ENCODE data around the gene ACTL7B.

The ACTL7B gene

GRCh38 chr9:108885643-108886348 is 30.0 kb upstream of the ACTL7B start:
- no peak overlapping the region for H3K27ac ChIP-seq (ENCODE audit: low read depth, low read length)

GRCh38 chr9:108884701-108885100 is 28.9 kb upstream of the ACTL7B start:
- no peaks in the 10 kb centered on the region for H3K4me1 ChIP-seq (ENCODE audit: control insufficient read depth, insufficient read depth, low read length)
- no peaks in the 10 kb centered on the region for H3K27me3 ChIP-seq (ENCODE audit: control insufficient read depth, insufficient read depth, low read length)
- H3K9ac ChIP-seq (ENCODE audit: low read length), result no peak overlapping the region
- H3K9me3 ChIP-seq (ENCODE audit: control insufficient read depth, insufficient read depth, low read depth, low read length), result no peaks in the 10 kb centered on the region
- peaks cover 58% of the 10 kb centered on the region for H3K36me3 ChIP-seq (ENCODE audit: control insufficient read depth, insufficient read depth, low read length)
- H3K27ac ChIP-seq (ENCODE audit: low read depth, low read length), result no peak overlapping the region
- no peak overlapping the region for H3K4me3 ChIP-seq (ENCODE audit: low read depth, low read length)

More at GRCh38 chr9:108885643-108886348, 30.0 kb upstream of the ACTL7B start:
- H3K27me3 ChIP-seq (ENCODE audit: control insufficient read depth, insufficient read depth, low read length), result no peaks in the 10 kb centered on the region
- no peaks in the 10 kb centered on the region for H3K4me1 ChIP-seq (ENCODE audit: control insufficient read depth, insufficient read depth, low read length)
- peaks cover 53% of the 10 kb centered on the region for H3K36me3 ChIP-seq (ENCODE audit: control insufficient read depth, insufficient read depth, low read length)
- H3K4me3 ChIP-seq (ENCODE audit: low read depth, low read length), result no peak overlapping the region
- H3K9me3 ChIP-seq (ENCODE audit: control insufficient read depth, insufficient read depth, low read depth, low read length), result no peaks in the 10 kb centered on the region
- no peak overlapping the region for H3K9ac ChIP-seq (ENCODE audit: low read length)

- no peaks in the 10 kb centered on the region for H3K27me3 ChIP-seq (ENCODE audit: control insufficient read depth, insufficient read depth, low read length)
- H3K4me3 ChIP-seq (ENCODE audit: low read depth, low read length), result no peak overlapping the region
- H3K36me3 ChIP-seq (ENCODE audit: control insufficient read depth, insufficient read depth, low read length), result peaks cover 58% of the 10 kb centered on the region
- H3K4me1 ChIP-seq (ENCODE audit: control insufficient read depth, insufficient read depth, low read length), result no peaks in the 10 kb centered on the region
- no peak overlapping the region for H3K9ac ChIP-seq (ENCODE audit: low read length)
- H3K27ac ChIP-seq (ENCODE audit: low read depth, low read length), result no peak overlapping the region
- H3K9me3 ChIP-seq (ENCODE audit: control insufficient read depth, insufficient read depth, low read depth, low read length), result no peaks in the 10 kb centered on the region
Measured at GRCh38 chr9:108883085-108883484, 27.3 kb upstream of the ACTL7B start.

GRCh38 chr9:108882052-108882888 is 26.5 kb upstream of the ACTL7B start:
- Histone ChIP-seq H3K36me3 (ENCODE audit: control insufficient read depth, insufficient read depth, low read length) (peaks cover 59% of the 10 kb centered on the region), H3K27me3 (ENCODE audit: control insufficient read depth, insufficient read depth, low read length) (no peaks in the 10 kb centered on the region), H3K9me3 (ENCODE audit: control insufficient read depth, insufficient read depth, low read depth, low read length) (no peaks in the 10 kb centered on the region), H3K4me3 (ENCODE audit: low read depth, low read length) (no peak overlapping the region), H3K4me1 (ENCODE audit: control insufficient read depth, insufficient read depth, low read length) (no peaks in the 10 kb centered on the region), H3K9ac (ENCODE audit: low read length) (no peak overlapping the region), H3K27ac (ENCODE audit: low read depth, low read length) (no peak overlapping the region)

- peaks cover 59% of the 10 kb centered on the region for H3K36me3 ChIP-seq (ENCODE audit: control insufficient read depth, insufficient read depth, low read length)
- H3K27me3 ChIP-seq (ENCODE audit: control insufficient read depth, insufficient read depth, low read length), result no peaks in the 10 kb centered on the region
- no peak overlapping the region for H3K27ac ChIP-seq (ENCODE audit: low read depth, low read length)
- H3K4me3 ChIP-seq (ENCODE audit: low read depth, low read length), result no peak overlapping the region
- no peak overlapping the region for H3K9ac ChIP-seq (ENCODE audit: low read length)
- H3K9me3 ChIP-seq (ENCODE audit: control insufficient read depth, insufficient read depth, low read depth, low read length), result no peaks in the 10 kb centered on the region
- H3K4me1 ChIP-seq (ENCODE audit: control insufficient read depth, insufficient read depth, low read length), result no peaks in the 10 kb centered on the region
Measured at GRCh38 chr9:108880738-108881316, 25.0 kb upstream of the ACTL7B start.

- no peaks in the 10 kb centered on the region for H3K9me3 ChIP-seq (ENCODE audit: control insufficient read depth, insufficient read depth, low read depth, low read length)
- H3K36me3 ChIP-seq (ENCODE audit: control insufficient read depth, insufficient read depth, low read length), result peaks cover 84% of the 10 kb centered on the region
- no peak overlapping the region for H3K4me3 ChIP-seq (ENCODE audit: low read depth, low read length)
- H3K4me1 ChIP-seq (ENCODE audit: control insufficient read depth, insufficient read depth, low read length), result no peaks in the 10 kb centered on the region
- H3K27ac ChIP-seq (ENCODE audit: low read depth, low read length), result no peak overlapping the region
- no peak overlapping the region for H3K9ac ChIP-seq (ENCODE audit: low read length)
- H3K27me3 ChIP-seq (ENCODE audit: control insufficient read depth, insufficient read depth, low read length), result no peaks in the 10 kb centered on the region
Measured at GRCh38 chr9:108877524-108877923, 21.7 kb upstream of the ACTL7B start.

- no peak overlapping the region for H3K4me3 ChIP-seq (ENCODE audit: low read depth, low read length)
- H3K9me3 ChIP-seq (ENCODE audit: control insufficient read depth, insufficient read depth, low read depth, low read length), result no peaks in the 10 kb centered on the region
- no peak overlapping the region for H3K27ac ChIP-seq (ENCODE audit: low read depth, low read length)
- H3K4me1 ChIP-seq (ENCODE audit: control insufficient read depth, insufficient read depth, low read length), result no peaks in the 10 kb centered on the region
- no peaks in the 10 kb centered on the region for H3K27me3 ChIP-seq (ENCODE audit: control insufficient read depth, insufficient read depth, low read length)
- no peak overlapping the region for H3K9ac ChIP-seq (ENCODE audit: low read length)
- peaks cover 84% of the 10 kb centered on the region for H3K36me3 ChIP-seq (ENCODE audit: control insufficient read depth, insufficient read depth, low read length)
Measured at GRCh38 chr9:108876425-108876824, 20.6 kb upstream of the ACTL7B start.

- Histone ChIP-seq H3K4me1 (ENCODE audit: control insufficient read depth, insufficient read depth, low read length) (no peaks in the 10 kb centered on the region), H3K9me3 (ENCODE audit: control insufficient read depth, insufficient read depth, low read depth, low read length) (no peaks in the 10 kb centered on the region), H3K27me3 (ENCODE audit: control insufficient read depth, insufficient read depth, low read length) (no peaks in the 10 kb centered on the region), H3K36me3 (ENCODE audit: control insufficient read depth, insufficient read depth, low read length) (peaks cover 78% of the 10 kb centered on the region), H3K27ac (ENCODE audit: low read depth, low read length) (no peak overlapping the region), H3K4me3 (ENCODE audit: low read depth, low read length) (no peak overlapping the region), H3K9ac (ENCODE audit: low read length) (no peak overlapping the region)
Measured at GRCh38 chr9:108874058-108874788, 18.4 kb upstream of the ACTL7B start.

GRCh38 chr9:108869092-108869725 is 13.4 kb upstream of the ACTL7B start:
- H3K9ac ChIP-seq (ENCODE audit: low read length), result no peak overlapping the region
- peaks cover 46% of the 10 kb centered on the region for H3K36me3 ChIP-seq (ENCODE audit: control insufficient read depth, insufficient read depth, low read length)
- no peak overlapping the region for H3K4me3 ChIP-seq (ENCODE audit: low read depth, low read length)
- H3K9me3 ChIP-seq (ENCODE audit: control insufficient read depth, insufficient read depth, low read depth, low read length), result no peaks in the 10 kb centered on the region
- H3K27ac ChIP-seq (ENCODE audit: low read depth, low read length), result no peak overlapping the region
- H3K4me1 ChIP-seq (ENCODE audit: control insufficient read depth, insufficient read depth, low read length), result no peaks in the 10 kb centered on the region
- no peaks in the 10 kb centered on the region for H3K27me3 ChIP-seq (ENCODE audit: control insufficient read depth, insufficient read depth, low read length)

GRCh38 chr9:108867829-108868228 is 12.0 kb upstream of the ACTL7B start:
- H3K36me3 ChIP-seq (ENCODE audit: control insufficient read depth, insufficient read depth, low read length), result peaks cover 33% of the 10 kb centered on the region
- no peak overlapping the region for H3K4me3 ChIP-seq (ENCODE audit: low read depth, low read length)
- no peaks in the 10 kb centered on the region for H3K27me3 ChIP-seq (ENCODE audit: control insufficient read depth, insufficient read depth, low read length)
- H3K9ac ChIP-seq (ENCODE audit: low read length), result no peak overlapping the region
- H3K4me1 ChIP-seq (ENCODE audit: control insufficient read depth, insufficient read depth, low read length), result no peaks in the 10 kb centered on the region
- H3K27ac ChIP-seq (ENCODE audit: low read depth, low read length), result no peak overlapping the region
- no peaks in the 10 kb centered on the region for H3K9me3 ChIP-seq (ENCODE audit: control insufficient read depth, insufficient read depth, low read depth, low read length)
